HG03354 (cell line): ENCODE results near the gene ATXN7L1.

Experiments used
- ATAC-seq: cut with Tn5 transposase; IDR thresholded peaks from one replicate; pipeline ENCODE4 v1.9.1; 2021; ENCODE audit warnings: mild to moderate bottlenecking; ENCODE audit not compliant: unreplicated experiment, poor library complexity, severe bottlenecking

The ATXN7L1 gene

GRCh38 chr7:105831302-105831620 is 45.1 kb downstream of the ATXN7L1 start:
- ATAC-seq: no peak

DNA sequence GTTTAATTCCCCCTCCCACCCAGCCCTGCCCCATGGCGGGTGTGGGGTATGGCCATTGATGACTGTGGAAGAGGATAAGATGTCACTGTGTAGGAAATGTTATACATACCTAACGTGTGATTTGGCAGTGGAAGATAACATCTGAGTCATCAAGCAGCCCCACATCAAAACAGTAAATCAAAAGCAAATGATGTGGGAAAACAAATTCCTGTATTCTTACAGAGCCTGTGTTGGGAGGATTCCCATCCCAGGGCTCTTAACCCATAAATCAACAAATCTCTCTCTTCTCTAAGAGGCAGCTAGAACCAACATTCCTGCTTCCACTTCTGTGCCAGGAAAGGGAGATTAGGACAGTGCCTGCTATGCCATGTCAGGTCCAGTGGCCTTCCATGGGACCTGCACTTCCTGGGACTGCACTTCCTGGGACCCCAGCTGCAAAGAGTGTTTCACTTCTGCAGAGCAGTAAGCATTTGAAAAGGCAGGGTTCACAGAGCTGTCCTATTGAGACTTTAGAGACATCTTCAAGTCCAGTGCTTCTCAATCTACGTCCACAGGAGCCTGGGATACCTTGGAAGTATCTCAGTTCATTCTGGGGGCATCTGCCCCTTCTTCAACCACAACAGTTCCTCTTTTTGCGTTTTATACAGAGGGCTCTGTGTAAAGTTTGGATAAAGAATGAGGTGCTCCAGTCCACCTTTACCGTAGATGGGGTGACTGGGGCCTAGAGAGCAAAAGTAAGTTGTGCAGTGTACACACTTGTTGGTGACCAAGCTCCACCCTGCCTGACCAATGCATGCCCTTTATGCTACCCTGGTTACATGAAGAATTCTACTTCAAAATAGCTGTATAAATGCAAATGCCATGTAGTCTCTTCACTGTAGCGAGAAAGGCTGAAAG is 45.7 kb downstream of the ATXN7L1 start:
- ATAC-seq: no peak

DNA sequence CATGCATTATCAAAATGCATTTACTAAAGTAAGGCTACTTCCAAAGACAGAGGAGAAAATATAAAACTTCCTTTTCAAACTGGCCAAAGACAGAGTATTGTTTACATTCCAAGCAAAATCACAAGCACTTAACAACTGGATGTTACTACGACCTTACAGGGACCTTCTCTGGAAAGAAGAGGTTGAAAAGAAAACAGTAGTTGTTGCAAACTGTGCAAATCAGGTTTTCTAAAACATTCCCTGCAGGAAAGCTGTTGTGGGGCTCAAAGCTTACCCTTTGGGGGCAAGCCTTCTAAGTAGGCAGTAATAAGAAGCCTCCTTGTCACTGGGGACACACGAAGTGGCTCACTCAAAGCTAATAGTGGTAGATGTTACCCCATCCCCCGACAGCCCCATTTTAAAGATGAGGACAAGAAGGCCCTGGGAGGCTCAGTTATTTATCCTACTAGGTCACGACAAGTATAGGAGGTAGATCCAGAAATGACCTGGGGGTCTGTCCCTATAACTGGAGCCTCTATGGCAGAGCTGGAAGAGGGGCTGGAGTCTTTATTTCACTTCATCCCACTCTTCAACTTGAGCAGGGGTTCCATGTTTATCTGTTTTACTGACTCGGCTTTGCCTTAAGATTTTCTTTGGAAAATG is 46.6 kb downstream of the ATXN7L1 start:
- ATAC-seq: no peak

DNA sequence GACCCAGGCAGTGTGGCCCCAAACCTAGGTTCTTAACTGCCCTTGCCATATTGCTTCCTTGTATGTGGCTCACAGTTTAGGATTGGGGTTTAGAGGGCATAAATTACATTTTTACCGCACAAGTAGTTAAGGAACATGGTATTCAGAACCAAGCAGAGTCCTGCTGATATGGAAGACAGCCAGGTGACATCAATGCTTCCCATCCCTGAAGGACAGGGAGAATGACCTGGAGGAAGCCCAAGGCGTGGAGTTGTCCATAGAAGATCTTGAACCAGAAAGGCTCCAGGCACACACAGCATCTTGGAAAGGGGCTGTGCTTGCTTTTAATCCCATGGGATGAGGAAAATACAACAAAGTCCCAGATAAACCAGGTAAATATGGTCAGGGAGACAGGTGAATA is 48.3 kb downstream of the ATXN7L1 start:
- no peak for ATAC-seq

DNA sequence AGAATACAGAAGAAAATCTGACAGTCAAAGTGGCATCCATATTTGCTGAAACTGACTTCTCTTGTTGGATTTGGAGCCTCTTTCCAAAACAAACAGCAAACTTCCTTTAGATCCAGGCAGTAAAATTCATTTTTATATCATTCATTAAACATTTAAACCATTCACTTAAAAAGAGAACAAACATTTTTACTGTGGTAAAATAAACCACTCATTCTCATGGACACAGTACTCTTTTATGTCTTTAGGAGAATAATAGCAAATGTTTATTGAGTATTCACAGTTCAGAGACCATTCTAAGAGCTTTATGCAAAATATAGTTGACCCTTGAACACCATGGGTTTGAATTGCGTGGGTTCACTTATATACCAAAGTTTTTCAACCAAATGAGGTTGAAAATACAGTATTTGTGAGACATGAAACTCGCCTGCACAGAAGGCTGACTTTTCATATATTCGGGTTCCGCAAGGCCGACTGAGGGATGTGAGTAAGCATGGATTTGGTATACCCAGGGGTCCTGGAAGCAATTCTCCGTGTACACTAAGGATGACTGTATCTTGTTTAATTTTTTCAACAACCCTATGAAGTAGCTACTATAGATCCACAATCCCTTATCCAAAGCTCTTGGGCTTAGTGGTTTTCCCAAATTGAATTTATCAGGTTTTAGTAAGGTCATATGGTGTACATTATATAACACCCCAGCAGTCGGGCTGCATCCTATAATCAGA is 49.1 kb downstream of the ATXN7L1 start:
- ATAC-seq: no peak

DNA sequence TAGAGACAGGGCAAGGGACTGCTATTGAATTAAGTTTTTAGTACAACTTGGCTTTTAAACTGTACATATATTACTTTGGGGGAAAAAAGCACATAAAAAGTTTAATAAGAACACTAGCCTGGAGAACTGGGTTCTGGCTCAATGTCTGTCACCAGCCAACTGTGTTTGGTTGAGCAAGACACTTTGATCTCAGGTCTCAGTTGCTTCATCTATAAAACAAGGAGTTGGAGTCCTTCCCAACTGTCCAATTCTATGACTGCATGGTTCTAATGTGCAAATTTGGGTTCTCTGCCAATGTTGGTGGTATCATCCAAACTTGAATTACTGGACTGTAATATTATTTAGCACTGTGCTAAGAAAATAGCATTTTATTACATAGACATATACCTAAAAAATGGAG is 50.3 kb downstream of the ATXN7L1 start:
- no peak for ATAC-seq

DNA sequence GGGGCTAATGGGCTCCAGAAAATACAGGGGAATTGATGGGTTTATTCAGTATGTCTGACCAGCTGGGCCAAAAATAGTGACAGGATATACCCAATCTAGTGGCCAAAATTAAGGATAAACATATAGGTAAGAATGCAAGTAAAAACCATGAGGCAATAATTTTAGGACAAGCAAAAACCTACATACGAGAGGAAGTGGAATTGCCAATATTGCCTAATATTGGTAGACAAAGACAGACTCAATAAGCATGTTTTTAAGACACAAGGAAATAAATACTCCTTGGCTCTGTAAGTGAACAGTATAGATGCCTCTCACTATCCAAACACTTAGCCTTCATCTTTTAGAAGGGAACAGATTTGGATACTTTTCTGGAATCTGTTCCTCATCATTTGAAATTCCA is 51.0 kb downstream of the ATXN7L1 start:
- no peak for ATAC-seq

GRCh38 chr7:105822806-105823205 is 53.6 kb downstream of the ATXN7L1 start:
- ATAC-seq: no peak

- ATAC-seq: no peak
Observed at GRCh38 chr7:105821527-105821926, 54.9 kb downstream of the ATXN7L1 start.

- no peak for ATAC-seq
Observed at GRCh38 chr7:105820363-105821066, 55.9 kb downstream of the ATXN7L1 start.

- ATAC-seq: no peak
Observed at GRCh38 chr7:105819559-105819958, 56.8 kb downstream of the ATXN7L1 start.

- no peak for ATAC-seq
Observed at GRCh38 chr7:105816954-105817615, 59.3 kb downstream of the ATXN7L1 start.

GRCh38 chr7:105816266-105816843 is 60.0 kb downstream of the ATXN7L1 start:
- no peak for ATAC-seq

- no peak for ATAC-seq
Observed at GRCh38 chr7:105815576-105815975, 60.8 kb downstream of the ATXN7L1 start.

GRCh38 chr7:105814481-105814880 is 61.9 kb downstream of the ATXN7L1 start:
- no peak for ATAC-seq

GRCh38 chr7:105811189-105811847 is 65.1 kb downstream of the ATXN7L1 start:
- no peak for ATAC-seq

GRCh38 chr7:105810556-105810955 is 65.8 kb downstream of the ATXN7L1 start:
- ATAC-seq: no peak

- ATAC-seq: peak; percentile 99
Observed at GRCh38 chr7:105808703-105809590, 67.5 kb downstream of the ATXN7L1 start.
